ENCODE data around the gene ADPRS. TPM values are rescaled to one million over a fixed set of nuclear protein-coding genes. Genes with fewer than 3 reads are reported as not detected.

ADPRS gene
- total RNA-seq, 2 experiments from 2014 or later = 22.6 to 24.6 TPM

DNA sequence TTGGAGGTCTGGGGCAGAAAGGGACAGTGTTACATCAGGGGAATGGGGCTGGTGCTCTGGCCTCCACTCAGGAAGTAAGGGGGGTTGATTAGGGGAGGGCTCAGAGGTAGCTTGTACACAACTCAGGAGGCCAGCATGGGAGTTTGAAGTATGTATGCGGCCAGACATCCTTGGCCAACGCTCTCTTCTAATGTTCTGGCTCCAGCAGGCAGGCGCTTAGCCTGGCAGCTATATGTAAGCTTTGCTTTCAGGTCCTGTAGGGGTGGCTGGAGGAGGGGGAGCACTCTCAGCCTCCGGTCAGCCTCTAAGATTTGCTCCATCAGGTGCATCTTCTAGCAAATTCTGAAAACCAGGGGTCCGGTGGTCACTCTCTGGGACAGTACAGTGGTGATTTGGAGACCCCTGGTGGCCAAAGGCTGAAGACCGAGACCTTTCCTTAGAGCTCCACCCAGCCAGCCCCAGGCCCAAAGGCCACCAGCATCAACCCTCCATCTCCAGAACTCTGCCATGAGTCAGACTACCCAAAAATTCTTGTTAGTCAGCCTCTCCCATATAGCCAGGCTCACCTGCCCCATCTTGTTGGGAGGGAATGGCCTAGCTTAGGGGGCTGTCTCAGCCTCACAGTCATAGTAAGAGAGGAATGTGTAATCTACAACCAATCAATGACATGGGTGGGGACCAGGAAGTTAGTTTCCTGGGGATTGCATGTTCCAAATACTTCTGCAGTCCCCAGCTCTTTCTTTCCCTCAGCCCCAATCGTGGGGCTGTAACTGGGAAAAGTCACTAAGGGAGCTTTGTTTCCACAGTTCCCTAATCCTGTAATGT is 46.0 kb downstream of the ADPRS start:
- peak; percentile 21 for ATAC-seq (ENCODE audit: poor library complexity)
- POLR2A ChIA-PET = interaction anchor here (1.2 to 1.8 kb wide), 4 partner anchors 15 to 37 kb away, joined by 4 to 6 read pairs (median 6); partner anchors contain the start of gene TRAPPC3
- Histone ChIP-seq H3K4me1 (ENCODE audit: insufficient read depth, low read length) (peaks cover 6% of the 10 kb centered on the region), H3K4me3 (ENCODE audit: low read length) (no peak overlapping the region), H3K27me3 (ENCODE audit: control insufficient read depth in 1 of 2, insufficient read depth in 2 of 2, low read length in 2 of 2) (no peaks in the 10 kb centered on the region), H3K36me3 (ENCODE audit: insufficient read depth, low read length) (peaks cover 33% of the 10 kb centered on the region), H3K27ac (ENCODE audit: low read depth in 1 of 2, low read length in 2 of 2) (no peak overlapping the region), H3K9me3 (ENCODE audit: control insufficient read depth in 1 of 2, insufficient read depth in 1 of 2, low read length in 2 of 2) (no peaks in the 10 kb centered on the region)
- Mint-ChIP-seq H3K4me3 (no peak overlapping the region), H3K36me3 (ENCODE audit: low read depth) (peaks cover 33% of the 10 kb centered on the region), H3K27ac (peak overlapping the region; percentile 21), H3K9me3 (no peaks in the 10 kb centered on the region), H3K4me1 (ENCODE audit: low read depth) (peaks cover 10% of the 10 kb centered on the region), H3K27me3 (no peaks in the 10 kb centered on the region)
- TF ChIP-seq, protein P1, sequence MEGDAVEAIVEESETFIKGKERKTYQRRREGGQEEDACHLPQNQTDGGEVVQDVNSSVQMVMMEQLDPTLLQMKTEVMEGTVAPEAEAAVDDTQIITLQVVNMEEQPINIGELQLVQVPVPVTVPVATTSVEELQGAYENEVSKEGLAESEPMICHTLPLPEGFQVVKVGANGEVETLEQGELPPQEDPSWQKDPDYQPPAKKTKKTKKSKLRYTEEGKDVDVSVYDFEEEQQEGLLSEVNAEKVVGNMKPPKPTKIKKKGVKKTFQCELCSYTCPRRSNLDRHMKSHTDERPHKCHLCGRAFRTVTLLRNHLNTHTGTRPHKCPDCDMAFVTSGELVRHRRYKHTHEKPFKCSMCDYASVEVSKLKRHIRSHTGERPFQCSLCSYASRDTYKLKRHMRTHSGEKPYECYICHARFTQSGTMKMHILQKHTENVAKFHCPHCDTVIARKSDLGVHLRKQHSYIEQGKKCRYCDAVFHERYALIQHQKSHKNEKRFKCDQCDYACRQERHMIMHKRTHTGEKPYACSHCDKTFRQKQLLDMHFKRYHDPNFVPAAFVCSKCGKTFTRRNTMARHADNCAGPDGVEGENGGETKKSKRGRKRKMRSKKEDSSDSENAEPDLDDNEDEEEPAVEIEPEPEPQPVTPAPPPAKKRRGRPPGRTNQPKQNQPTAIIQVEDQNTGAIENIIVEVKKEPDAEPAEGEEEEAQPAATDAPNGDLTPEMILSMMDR (IDR thresholded peaks at IDR 0.05) = peak; percentile 61
- DNase-seq = peak in 4 of 14 experiments; percentile 24 to 63 (median 60)
- intact Hi-C loops (cut with DNase I, micrococcal nuclease) = loop anchor here (1.0 to 2.0 kb wide), 2 partner anchors 34 to 35 kb away; no protein-coding TSS in a partner anchor
- CTCF ChIA-PET = interaction anchor here (0.6 to 2.0 kb wide), 6 partner anchors 11 to 151 kb away, joined by 3 to 9 read pairs (median 4); partner anchors contain the start of gene TRAPPC3

DNA sequence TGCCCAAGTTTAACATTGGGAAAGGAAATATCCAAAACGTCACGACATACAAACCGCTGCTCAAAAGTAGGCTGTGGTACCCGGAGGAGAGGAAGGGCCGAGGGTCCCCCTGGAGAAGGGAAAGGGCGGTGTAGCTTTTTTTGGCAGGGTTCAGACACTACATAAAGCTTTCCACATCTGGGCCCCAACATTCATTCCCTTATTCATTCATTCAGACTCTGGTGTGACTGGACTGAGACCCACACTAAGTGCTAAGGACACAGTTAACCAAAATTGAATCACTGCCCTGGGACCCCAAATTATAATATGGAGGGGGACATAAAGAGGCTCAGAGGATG is 46.6 kb downstream of the ADPRS start:
- no peaks in the 10 kb centered on the region for H3K27me3 ChIP-seq (ENCODE audit: control insufficient read depth in 1 of 2, insufficient read depth in 2 of 2, low read length in 2 of 2)
- H3K4me3 Mint-ChIP-seq = no peak overlapping the region
- H3K27me3 Mint-ChIP-seq = no peaks in the 10 kb centered on the region
- H3K9me3 ChIP-seq (ENCODE audit: control insufficient read depth in 1 of 2, insufficient read depth in 1 of 2, low read length in 2 of 2) = no peaks in the 10 kb centered on the region
- DNase-seq (no peak), ATAC-seq (ENCODE audit: poor library complexity) (no peak)
- H3K4me1 ChIP-seq (ENCODE audit: insufficient read depth, low read length) = peaks cover 6% of the 10 kb centered on the region
- ChIA-PET CTCF (interaction anchor here (0.6 to 2.0 kb wide), 6 partner anchors 10 to 150 kb away, joined by 3 to 9 read pairs (median 4); partner anchors contain the start of gene TRAPPC3), POLR2A (interaction anchor here (1.2 to 1.8 kb wide), 4 partner anchors 14 to 37 kb away, joined by 4 to 6 read pairs (median 6); partner anchors contain the start of gene TRAPPC3)
- peaks cover 10% of the 10 kb centered on the region for H3K4me1 Mint-ChIP-seq (ENCODE audit: low read depth)
- H3K36me3 ChIP-seq (ENCODE audit: insufficient read depth, low read length) = peaks cover 38% of the 10 kb centered on the region
- intact Hi-C loops (cut with DNase I, micrococcal nuclease) = loop anchor here in 1 of 2 experiments (2.0 kb wide), 1 partner anchor 34 kb away; no protein-coding TSS in a partner anchor
- H3K9me3 Mint-ChIP-seq = no peaks in the 10 kb centered on the region
- H3K36me3 Mint-ChIP-seq (ENCODE audit: low read depth) = peaks cover 39% of the 10 kb centered on the region
- TF ChIP-seq, protein P1 (IDR thresholded peaks at IDR 0.05) = no peak
- no peak overlapping the region for H3K4me3 ChIP-seq (ENCODE audit: low read length)
- H3K27ac ChIP-seq (ENCODE audit: low read depth in 1 of 2, low read length in 2 of 2) = no peak overlapping the region
- peak overlapping the region; percentile 21 for H3K27ac Mint-ChIP-seq

GRCh38 chr1:36135796-36136195 is 47.1 kb downstream of the ADPRS start:
- Histone ChIP-seq H3K9me3 (ENCODE audit: control insufficient read depth in 1 of 2, insufficient read depth in 1 of 2, low read length in 2 of 2) (no peaks in the 10 kb centered on the region), H3K36me3 (ENCODE audit: insufficient read depth, low read length) (peaks cover 41% of the 10 kb centered on the region), H3K4me3 (ENCODE audit: low read length) (no peak overlapping the region), H3K4me1 (ENCODE audit: insufficient read depth, low read length) (peaks cover 6% of the 10 kb centered on the region), H3K27ac (ENCODE audit: low read depth in 1 of 2, low read length in 2 of 2) (no peak overlapping the region), H3K27me3 (ENCODE audit: control insufficient read depth in 1 of 2, insufficient read depth in 2 of 2, low read length in 2 of 2) (no peaks in the 10 kb centered on the region)
- Mint-ChIP-seq H3K36me3 (ENCODE audit: low read depth) (peaks cover 44% of the 10 kb centered on the region), H3K4me3 (no peak overlapping the region), H3K27ac (no peak overlapping the region), H3K27me3 (no peaks in the 10 kb centered on the region), H3K9me3 (no peaks in the 10 kb centered on the region), H3K4me1 (ENCODE audit: low read depth) (peaks cover 10% of the 10 kb centered on the region)
- intact Hi-C loops (cut with DNase I, micrococcal nuclease) = loop anchor here in 1 of 2 experiments (2.0 kb wide), 1 partner anchor 35 kb away; no protein-coding TSS in a partner anchor
- ATAC-seq (ENCODE audit: poor library complexity) (no peak), DNase-seq (no peak)
- ChIA-PET CTCF (interaction anchor here (1.6 to 2.0 kb wide), 2 partner anchors 13 to 36 kb away, joined by 8 to 9 read pairs; partner anchors contain the start of gene TRAPPC3), POLR2A (interaction anchor here (1.4 kb wide), 1 partner anchor 27 kb away, joined by 5 read pairs; no protein-coding TSS in a partner anchor)
- TF ChIP-seq, protein P1 (IDR thresholded peaks at IDR 0.05) = no peak
